ENCODE measurements around the gene ELOVL6.
"Not testable (repeated sequence)": the region's sequence is repeated elsewhere in the genome, so short reads cannot be mapped to it uniquely, and the experiment has no call there.

Gene ELOVL6

GRCh38 chr4:110163327-110164069 is 34.9 kb downstream of the ELOVL6 start:
- no peak for DNase-seq (ENCODE audit: low read depth in 1 of 2, low spot score in 1 of 2)

- DNase-seq (ENCODE audit: low read depth in 1 of 2, low spot score in 1 of 2): no peak
Measured at GRCh38 chr4:110160618-110161017, 37.8 kb downstream of the ELOVL6 start.

- DNase-seq (ENCODE audit: low read depth in 1 of 2, low spot score in 1 of 2): no peak
Measured at GRCh38 chr4:110159541-110159940, 38.9 kb downstream of the ELOVL6 start.

GRCh38 chr4:110157580-110157979 is 40.8 kb downstream of the ELOVL6 start:
- DNase-seq (ENCODE audit: low read depth in 1 of 2, low spot score in 1 of 2): no peak

- not testable (repeated sequence) for DNase-seq (ENCODE audit: low read depth in 1 of 2, low spot score in 1 of 2)
Measured at GRCh38 chr4:110157166-110157565, 41.2 kb downstream of the ELOVL6 start.

GRCh38 chr4:110156442-110156841 is 42.0 kb downstream of the ELOVL6 start:
- DNase-seq (ENCODE audit: low read depth in 1 of 2, low spot score in 1 of 2): no peak

- no peak for DNase-seq (ENCODE audit: low read depth in 1 of 2, low spot score in 1 of 2)
Measured at GRCh38 chr4:110155654-110156053, 42.8 kb downstream of the ELOVL6 start.

- no peak for DNase-seq (ENCODE audit: low read depth in 1 of 2, low spot score in 1 of 2)
Measured at GRCh38 chr4:110154582-110154981, 43.8 kb downstream of the ELOVL6 start.

GRCh38 chr4:110152386-110152785 is 46.0 kb downstream of the ELOVL6 start:
- DNase-seq (ENCODE audit: low read depth in 1 of 2, low spot score in 1 of 2): no peak

- DNase-seq (ENCODE audit: low read depth in 1 of 2, low spot score in 1 of 2): no peak
Measured at GRCh38 chr4:110149089-110149488, 49.3 kb downstream of the ELOVL6 start.

GRCh38 chr4:110142461-110142860 is 56.0 kb downstream of the ELOVL6 start:
- DNase-seq (ENCODE audit: low read depth in 1 of 2, low spot score in 1 of 2): no peak

- DNase-seq (ENCODE audit: low read depth in 1 of 2, low spot score in 1 of 2): no peak
Measured at GRCh38 chr4:110139815-110140214, 58.6 kb downstream of the ELOVL6 start.

- no peak for DNase-seq (ENCODE audit: low read depth in 1 of 2, low spot score in 1 of 2)
Measured at GRCh38 chr4:110139111-110139510, 59.3 kb downstream of the ELOVL6 start.

- DNase-seq (ENCODE audit: low read depth in 1 of 2, low spot score in 1 of 2): no peak
Measured at GRCh38 chr4:110138551-110138950, 59.9 kb downstream of the ELOVL6 start.

- DNase-seq (ENCODE audit: low read depth in 1 of 2, low spot score in 1 of 2): no peak
Measured at GRCh38 chr4:110137829-110138228, 60.6 kb downstream of the ELOVL6 start.

GRCh38 chr4:110135523-110135922 is 62.9 kb downstream of the ELOVL6 start:
- DNase-seq (ENCODE audit: low read depth in 1 of 2, low spot score in 1 of 2): no peak

- no peak for DNase-seq (ENCODE audit: low read depth in 1 of 2, low spot score in 1 of 2)
Measured at GRCh38 chr4:110135076-110135475, 63.3 kb downstream of the ELOVL6 start.

- DNase-seq (ENCODE audit: low read depth in 1 of 2, low spot score in 1 of 2): no peak
Measured at GRCh38 chr4:110134269-110134869, 64.0 kb downstream of the ELOVL6 start.

- no peak for DNase-seq (ENCODE audit: low read depth in 1 of 2, low spot score in 1 of 2)
Measured at GRCh38 chr4:110132816-110133719, 65.3 kb downstream of the ELOVL6 start.

- no peak for DNase-seq (ENCODE audit: low read depth in 1 of 2, low spot score in 1 of 2)
Measured at GRCh38 chr4:110131916-110132315, 66.5 kb downstream of the ELOVL6 start.

GRCh38 chr4:110130576-110131358 is 67.6 kb downstream of the ELOVL6 start:
- no peak for DNase-seq (ENCODE audit: low read depth in 1 of 2, low spot score in 1 of 2)
